Prostate gland (tissue), 2 donors: ENCODE data around the gene SSR3.

Experiments
- CTCF ChIP-seq, 4 experiments: fragments of 200-600 bp in 2 of 4; fragments of 450-650 bp in 2 of 4; sonication (generic) in 2 of 4; IDR thresholded peaks; 1 replicate in 3 of 4; 2 replicates in 1 of 4; pipeline ENCODE4 v1.5.1; 2016 to 2019; ENCODE audit warnings: antibody characterized with exemption in 4 of 4, mild to moderate bottlenecking in 2 of 4, moderate library complexity in 2 of 4
- POLR2A ChIP-seq: fragments of 450-650 bp; IDR thresholded peaks from one replicate; pipeline ENCODE4 v1.6.1; 2016; ENCODE audit warnings: antibody characterized with exemption, mild to moderate bottlenecking
- POLR2AphosphoS5 ChIP-seq: sonication (generic); formaldehyde crosslinking; IDR thresholded peaks from one replicate; pipeline ENCODE4 v1.6.1; 2017; ENCODE audit warnings: antibody characterized with exemption

DNA sequence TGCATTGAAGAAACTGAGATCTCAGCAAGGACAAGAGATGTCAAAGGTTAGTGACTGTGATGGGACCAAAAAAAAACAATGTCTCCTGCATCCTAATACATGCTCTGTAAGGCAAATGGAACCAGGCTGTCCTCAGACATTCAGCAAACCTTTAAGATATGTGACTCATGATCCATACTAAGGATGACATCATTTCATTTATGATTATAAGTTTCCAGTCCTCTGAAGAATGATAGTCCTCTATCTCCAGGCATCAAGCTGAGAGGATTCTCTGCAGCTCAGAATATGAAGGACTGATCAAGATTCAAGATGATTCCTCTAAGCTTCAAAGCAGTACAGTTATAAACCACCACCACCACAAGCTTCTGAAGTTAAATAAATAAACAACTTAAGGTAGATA is 47.6 kb downstream of the SSR3 start:
- TF ChIP-seq POLR2A: no peak
- no peak for TF ChIP-seq CTCF (IDR thresholded peaks at IDR 0.05)
- no peak for TF ChIP-seq POLR2AphosphoS5
